Liver (tissue), 9 donors: ENCODE data around the gene PIKFYVE. TPM values are rescaled to one million over a fixed set of nuclear protein-coding genes. Genes with fewer than 3 reads are reported as not detected.

ENCODE experiments used
- DNase-seq: peaks from one replicate; pipeline ENCODE4 v3.0.0-alpha.2; 2017; ENCODE audit warnings: low spot score
- H3K27ac ChIP-seq, 2 donors: one replicate each; pipeline ENCODE4 v1.7.0; 2013; ENCODE audit warnings: inconsistent platforms in 2 of 2, low read length in 2 of 2, control low read depth in 1 of 2, low read depth in 1 of 2, mild to moderate bottlenecking in 1 of 2
- H3K27me3 ChIP-seq, 4 donors: one replicate each; pipeline versions ENCODE4 v1.6.1 to v1.7.0; 2013; ENCODE audit warnings: low read length in 3 of 4, inconsistent platforms in 1 of 4, mild to moderate bottlenecking in 1 of 4, moderate library complexity in 1 of 4; ENCODE audit not compliant: control insufficient read depth in 4 of 4, insufficient read depth in 4 of 4
- H3K36me3 ChIP-seq, 4 donors: one replicate each; pipeline versions ENCODE4 v1.6.1 to v1.7.0; 2013; ENCODE audit warnings: low read length in 3 of 4, mild to moderate bottlenecking in 3 of 4, low read depth in 1 of 4, moderate library complexity in 1 of 4; ENCODE audit not compliant: control insufficient read depth in 4 of 4, insufficient read depth in 3 of 4
- H3K4me1 ChIP-seq, 4 donors: one replicate each; pipeline versions ENCODE4 v1.6.1 to v1.7.0; 2013; ENCODE audit warnings: low read length in 3 of 4, mild to moderate bottlenecking in 3 of 4, moderate library complexity in 1 of 4; ENCODE audit not compliant: control insufficient read depth in 4 of 4, insufficient read depth in 4 of 4
- H3K4me3 ChIP-seq, 3 donors: one replicate each; pipeline versions ENCODE4 v1.6.1 to v1.7.0; 2013; ENCODE audit warnings: low read length in 3 of 3, control low read depth in 1 of 3, low read depth in 1 of 3, mild to moderate bottlenecking in 1 of 3
- H3K9ac ChIP-seq, 2 donors: one replicate each; pipeline ENCODE4 v1.7.0; 2013; ENCODE audit warnings: low read length in 2 of 2, mild to moderate bottlenecking in 2 of 2, moderate library complexity in 2 of 2, control low read depth in 1 of 2, low read depth in 1 of 2
- H3K9me3 ChIP-seq, 4 donors: one replicate each; pipeline versions ENCODE4 v1.6.1 to v1.7.0; 2013; ENCODE audit warnings: low read length in 3 of 4; ENCODE audit not compliant: control insufficient read depth in 4 of 4
- EGR1 ChIP-seq, 2 donors: IDR thresholded peaks; 2 replicates each; pipeline ENCODE4 v1.6.1; 2016 to 2018; ENCODE audit warnings: antibody characterized with exemption in 2 of 2, low read depth in 2 of 2
- FOXA1 ChIP-seq: IDR thresholded peaks from 2 replicates; pipeline ENCODE4 v1.6.1; 2016; ENCODE audit warnings: antibody characterized with exemption
- FOXA2 ChIP-seq: IDR thresholded peaks from 2 replicates; pipeline ENCODE4 v1.6.1; 2016; ENCODE audit warnings: antibody characterized with exemption
- GABPA ChIP-seq, 2 donors: IDR thresholded peaks in 1 of 2; conservative IDR thresholded peaks in 1 of 2; 2 replicates each; pipeline ENCODE4 v1.6.1; 2016; ENCODE audit warnings: antibody characterized with exemption in 2 of 2, mild to moderate bottlenecking in 1 of 2, moderate library complexity in 1 of 2
- HNF4A ChIP-seq, 2 donors: conservative IDR thresholded peaks; 2 replicates each; pipeline ENCODE4 v1.6.1; 2016; ENCODE audit warnings: antibody characterized with exemption in 2 of 2, mild to moderate bottlenecking in 2 of 2
- HNF4G ChIP-seq: IDR thresholded peaks from 2 replicates; pipeline ENCODE4 v1.6.1; 2016; ENCODE audit warnings: antibody characterized with exemption
- JUND ChIP-seq, 2 donors: IDR thresholded peaks; 2 replicates each; pipeline ENCODE4 v1.6.1; 2016; ENCODE audit warnings: antibody characterized with exemption in 2 of 2
- MAX ChIP-seq: IDR thresholded peaks from 2 replicates; pipeline ENCODE4 v1.6.1; 2016; ENCODE audit warnings: antibody characterized with exemption
- NR2F2 ChIP-seq: IDR thresholded peaks from 2 replicates; pipeline ENCODE4 v1.6.1; 2016; ENCODE audit warnings: antibody characterized with exemption
- RAD21 ChIP-seq, 2 donors: IDR thresholded peaks; 2 replicates each; pipeline ENCODE4 v1.6.1; 2016; ENCODE audit warnings: antibody characterized with exemption in 2 of 2, mild to moderate bottlenecking in 2 of 2
- RXRA ChIP-seq, 2 donors: IDR thresholded peaks; 2 replicates each; pipeline ENCODE4 v1.6.1; 2017 to 2018; ENCODE audit warnings: antibody characterized with exemption in 2 of 2, mild to moderate bottlenecking in 1 of 2
- SP1 ChIP-seq: IDR thresholded peaks from 2 replicates; pipeline ENCODE4 v1.6.1; 2018; ENCODE audit warnings: antibody characterized with exemption, mild to moderate bottlenecking
- TAF1 ChIP-seq: conservative IDR thresholded peaks from 2 replicates; pipeline ENCODE4 v1.6.1; 2016; ENCODE audit warnings: antibody characterized with exemption, mild to moderate bottlenecking
- YY1 ChIP-seq: IDR thresholded peaks from 2 replicates; pipeline ENCODE4 v1.6.1; 2016; ENCODE audit warnings: antibody characterized with exemption, mild to moderate bottlenecking
- ZBTB33 ChIP-seq: IDR thresholded peaks from 2 replicates; pipeline ENCODE4 v1.6.1; 2016; ENCODE audit warnings: antibody characterized with exemption
- WGBS: extraction: QIAGEN DNeasy Blood & Tissue Kit; methylation state at CpG from one replicate; pipeline ENCODE4 v1.1.7; 2013; 5-methylcytosine and 5-hydroxymethylcytosine counted together
- polyA plus RNA-seq, 2 donors: library from polyadenylated mRNA; stranded (reverse) in 1 of 2; unstranded in 1 of 2; fragments of 200-250 nt in 1 of 2; fragments of >200 nt in 1 of 2; fragmentation: Nextera tagmentation in 1 of 2; extraction: Ambion mirVana in 1 of 2; gene quantifications; one replicate each; pipeline versions ENCODE4 v1.2.1 to v1.2.3, GENCODE V29; 2013 to 2015
- total RNA-seq, 2 donors: library from RNA; depleted of rRNA; stranded (reverse); fragments of >200 nt; gene quantifications; one replicate each; pipeline ENCODE4 v1.2.3, GENCODE V29; 2014
- TF ChIP-seq, protein P1 (sequence below): IDR thresholded peaks from 2 replicates; pipeline ENCODE4 v1.6.1; 2016; ENCODE audit warnings: antibody characterized with exemption
- TF ChIP-seq, protein P2 (sequence below): IDR thresholded peaks from 2 replicates; pipeline ENCODE4 v1.6.1; 2016; ENCODE audit warnings: antibody characterized with exemption, mild to moderate bottlenecking
- TF ChIP-seq, protein P3 (sequence below): fragments of 150-350 bp; IDR thresholded peaks from 2 replicates; pipeline ENCODE4 v1.5.1; 2017; ENCODE audit warnings: improper control_type of control experiment, low read depth, low read length; ENCODE audit not compliant: missing input control
- donor health status: healthy.
- donor health status: healthy.
- donor health status: healthy.
- donor health status: healthy.
- donor health status: healthy.

PIKFYVE gene
- total and polyA plus RNA-seq, 4 donors: 3.5 to 23.1 (median 9.1) TPM

DNA sequence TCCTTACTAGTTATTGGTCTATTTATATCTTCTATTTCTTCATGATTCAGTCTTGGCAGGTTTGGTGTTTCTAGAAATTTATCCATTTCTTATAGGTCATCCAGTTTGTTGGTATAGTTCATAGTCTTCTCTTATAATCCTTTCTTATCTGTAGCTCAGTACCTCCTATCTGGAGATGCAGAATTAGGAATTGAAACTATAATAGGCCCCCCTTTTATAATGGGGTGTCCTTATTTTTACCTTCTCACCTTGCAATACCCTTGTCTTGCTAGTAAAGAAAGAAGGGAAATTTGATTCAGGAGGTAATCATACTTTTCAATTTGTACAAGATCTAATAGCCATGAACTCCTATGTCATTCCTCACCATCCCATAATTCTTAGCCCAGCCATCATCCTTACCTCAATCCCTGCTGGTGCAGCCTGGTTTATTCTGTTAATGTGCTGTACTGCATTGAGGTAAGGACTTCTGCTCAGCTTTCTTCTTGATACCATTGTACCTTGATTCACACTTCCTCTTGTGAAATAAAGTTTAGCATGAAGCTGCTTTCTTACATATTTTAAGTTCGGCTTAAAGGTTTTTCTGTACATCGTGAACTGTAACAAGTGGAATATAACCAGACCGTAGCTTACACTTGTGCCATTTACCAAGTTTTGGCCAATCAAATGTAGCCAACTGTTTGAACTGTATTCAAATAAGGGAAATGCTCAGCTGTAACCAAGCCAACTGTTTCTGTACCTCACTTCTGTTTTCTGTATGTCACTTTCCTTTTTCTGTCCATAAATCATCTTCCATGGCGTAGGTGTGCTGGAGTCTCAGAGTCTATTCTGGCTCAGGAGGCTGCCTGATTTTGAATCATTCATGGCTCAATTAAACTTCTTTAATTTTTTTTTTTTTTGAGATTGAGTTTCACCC lies 100.4 kb downstream of the PIKFYVE start:
- Histone ChIP-seq H3K4me1 (peaks cover 2 to 16% (median 10%) of the 10 kb centered on the region in 4 donors), H3K9ac (no peak overlapping the region), H3K4me3 (no peak overlapping the region), H3K36me3 (no peaks in the 10 kb centered on the region), H3K27ac (no peak overlapping the region), H3K27me3 (no peaks in the 10 kb centered on the region), H3K9me3 (peaks cover 0 to 2% (median 0%) of the 10 kb centered on the region in 4 donors)
- 81% methylated on average over 4 of the region's 4 CpGs for WGBS
- DNase-seq: no peak
- TF ChIP-seq EGR1 (IDR thresholded peaks at IDR 0.05; ENCODE audit: low read depth in 2 of 2) (no peak), SP1 (no peak), YY1 (no peak), FOXA2 (no peak), JUND (IDR thresholded peaks at IDR 0.05) (no peak), HNF4A (conservative IDR thresholded peaks at IDR 0.05) (no peak), FOXA1 (no peak), RXRA (IDR thresholded peaks at IDR 0.05) (no peak), RAD21 (IDR thresholded peaks at IDR 0.05) (no peak), HNF4G (no peak), NR2F2 (no peak), TAF1 (no peak), ZBTB33 (no peak), MAX (no peak), GABPA (IDR thresholded peaks at IDR 0.05 in 1 of 2, conservative IDR thresholded peaks at IDR 0.05 in 1 of 2) (no peak)
- TF ChIP-seq, protein P1, sequence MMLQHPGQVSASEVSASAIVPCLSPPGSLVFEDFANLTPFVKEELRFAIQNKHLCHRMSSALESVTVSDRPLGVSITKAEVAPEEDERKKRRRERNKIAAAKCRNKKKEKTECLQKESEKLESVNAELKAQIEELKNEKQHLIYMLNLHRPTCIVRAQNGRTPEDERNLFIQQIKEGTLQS: no peak
- TF ChIP-seq, protein P2, sequence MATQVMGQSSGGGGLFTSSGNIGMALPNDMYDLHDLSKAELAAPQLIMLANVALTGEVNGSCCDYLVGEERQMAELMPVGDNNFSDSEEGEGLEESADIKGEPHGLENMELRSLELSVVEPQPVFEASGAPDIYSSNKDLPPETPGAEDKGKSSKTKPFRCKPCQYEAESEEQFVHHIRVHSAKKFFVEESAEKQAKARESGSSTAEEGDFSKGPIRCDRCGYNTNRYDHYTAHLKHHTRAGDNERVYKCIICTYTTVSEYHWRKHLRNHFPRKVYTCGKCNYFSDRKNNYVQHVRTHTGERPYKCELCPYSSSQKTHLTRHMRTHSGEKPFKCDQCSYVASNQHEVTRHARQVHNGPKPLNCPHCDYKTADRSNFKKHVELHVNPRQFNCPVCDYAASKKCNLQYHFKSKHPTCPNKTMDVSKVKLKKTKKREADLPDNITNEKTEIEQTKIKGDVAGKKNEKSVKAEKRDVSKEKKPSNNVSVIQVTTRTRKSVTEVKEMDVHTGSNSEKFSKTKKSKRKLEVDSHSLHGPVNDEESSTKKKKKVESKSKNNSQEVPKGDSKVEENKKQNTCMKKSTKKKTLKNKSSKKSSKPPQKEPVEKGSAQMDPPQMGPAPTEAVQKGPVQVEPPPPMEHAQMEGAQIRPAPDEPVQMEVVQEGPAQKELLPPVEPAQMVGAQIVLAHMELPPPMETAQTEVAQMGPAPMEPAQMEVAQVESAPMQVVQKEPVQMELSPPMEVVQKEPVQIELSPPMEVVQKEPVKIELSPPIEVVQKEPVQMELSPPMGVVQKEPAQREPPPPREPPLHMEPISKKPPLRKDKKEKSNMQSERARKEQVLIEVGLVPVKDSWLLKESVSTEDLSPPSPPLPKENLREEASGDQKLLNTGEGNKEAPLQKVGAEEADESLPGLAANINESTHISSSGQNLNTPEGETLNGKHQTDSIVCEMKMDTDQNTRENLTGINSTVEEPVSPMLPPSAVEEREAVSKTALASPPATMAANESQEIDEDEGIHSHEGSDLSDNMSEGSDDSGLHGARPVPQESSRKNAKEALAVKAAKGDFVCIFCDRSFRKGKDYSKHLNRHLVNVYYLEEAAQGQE: no peak
- TF ChIP-seq, protein P3, sequence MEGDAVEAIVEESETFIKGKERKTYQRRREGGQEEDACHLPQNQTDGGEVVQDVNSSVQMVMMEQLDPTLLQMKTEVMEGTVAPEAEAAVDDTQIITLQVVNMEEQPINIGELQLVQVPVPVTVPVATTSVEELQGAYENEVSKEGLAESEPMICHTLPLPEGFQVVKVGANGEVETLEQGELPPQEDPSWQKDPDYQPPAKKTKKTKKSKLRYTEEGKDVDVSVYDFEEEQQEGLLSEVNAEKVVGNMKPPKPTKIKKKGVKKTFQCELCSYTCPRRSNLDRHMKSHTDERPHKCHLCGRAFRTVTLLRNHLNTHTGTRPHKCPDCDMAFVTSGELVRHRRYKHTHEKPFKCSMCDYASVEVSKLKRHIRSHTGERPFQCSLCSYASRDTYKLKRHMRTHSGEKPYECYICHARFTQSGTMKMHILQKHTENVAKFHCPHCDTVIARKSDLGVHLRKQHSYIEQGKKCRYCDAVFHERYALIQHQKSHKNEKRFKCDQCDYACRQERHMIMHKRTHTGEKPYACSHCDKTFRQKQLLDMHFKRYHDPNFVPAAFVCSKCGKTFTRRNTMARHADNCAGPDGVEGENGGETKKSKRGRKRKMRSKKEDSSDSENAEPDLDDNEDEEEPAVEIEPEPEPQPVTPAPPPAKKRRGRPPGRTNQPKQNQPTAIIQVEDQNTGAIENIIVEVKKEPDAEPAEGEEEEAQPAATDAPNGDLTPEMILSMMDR: no peak
